Measurements from ENCODE around the gene SPINT3.

SPINT3 gene

DNA sequence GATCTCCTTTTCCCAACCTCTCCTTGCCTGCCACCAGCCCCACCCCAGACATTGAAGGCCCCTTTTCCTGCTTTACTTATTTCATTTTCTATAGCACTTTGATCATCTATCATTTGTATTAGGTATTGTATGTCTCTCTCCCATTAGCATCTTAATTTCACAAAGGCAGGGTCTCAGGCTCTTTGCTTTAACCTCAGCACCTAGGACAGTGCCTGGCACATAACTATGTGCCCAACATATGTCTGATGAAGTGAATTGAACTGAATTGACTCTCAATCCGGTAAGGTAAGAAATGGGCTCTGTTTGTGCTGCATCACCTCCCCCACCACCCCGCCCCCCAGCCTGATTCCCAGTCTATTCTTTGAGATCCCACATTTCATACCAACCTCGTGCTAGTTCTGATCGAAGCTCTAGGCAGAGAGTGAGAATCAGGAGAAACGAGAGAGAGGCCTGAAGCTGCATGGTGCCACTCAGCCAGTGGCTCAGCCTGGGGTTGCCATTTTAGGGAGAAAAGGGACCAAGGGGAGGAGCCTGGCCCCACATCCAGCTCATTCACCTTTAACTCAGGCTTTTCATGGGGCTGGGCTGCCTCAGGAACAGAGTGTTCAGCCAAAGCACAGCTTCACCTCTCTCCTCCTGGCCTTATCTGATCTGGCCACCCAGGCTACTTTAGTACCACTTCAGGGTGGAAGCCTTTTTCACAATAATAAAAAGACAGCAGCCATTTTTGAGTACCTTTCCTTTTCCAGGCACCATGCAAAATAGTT lies at the start of gene SPINT3:
TSS of gene SPINT3 (minus strand) at position 476 of the 767 bp plus-strand sequence. CDS start at position 462, 14 bp downstream.
- DNase-seq: no peak

DNA sequence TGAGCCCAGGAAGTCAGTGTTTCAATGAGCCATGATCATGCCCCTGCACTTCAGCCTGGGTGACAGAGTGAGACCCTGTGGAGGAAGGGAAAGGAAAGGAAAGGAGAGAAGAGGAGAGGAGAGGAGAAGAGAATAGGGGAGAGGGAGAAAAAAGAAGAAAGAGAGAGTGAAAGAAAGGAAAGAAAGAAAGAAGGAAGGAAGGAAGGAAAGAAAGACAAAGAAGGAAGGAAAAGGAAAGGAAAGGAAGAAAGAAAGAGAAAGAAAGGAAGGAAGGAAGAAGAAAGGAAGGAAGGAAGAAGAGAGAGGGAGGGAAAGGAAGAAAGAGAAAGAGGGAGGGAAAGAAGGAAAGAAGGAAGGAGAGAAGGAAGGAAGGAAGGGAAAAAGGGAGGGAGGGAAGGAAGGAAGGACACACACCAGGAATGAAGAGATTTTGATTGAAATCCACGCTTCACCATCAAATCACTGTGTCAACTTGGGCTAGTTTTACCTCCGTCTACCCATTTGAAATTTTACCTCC lies 49.4 kb upstream of the SPINT3 start:
- DNase-seq: no peak

GRCh38 chr20:45555198-45555597 lies 39.8 kb upstream of the SPINT3 start:
- no peak for DNase-seq

DNA sequence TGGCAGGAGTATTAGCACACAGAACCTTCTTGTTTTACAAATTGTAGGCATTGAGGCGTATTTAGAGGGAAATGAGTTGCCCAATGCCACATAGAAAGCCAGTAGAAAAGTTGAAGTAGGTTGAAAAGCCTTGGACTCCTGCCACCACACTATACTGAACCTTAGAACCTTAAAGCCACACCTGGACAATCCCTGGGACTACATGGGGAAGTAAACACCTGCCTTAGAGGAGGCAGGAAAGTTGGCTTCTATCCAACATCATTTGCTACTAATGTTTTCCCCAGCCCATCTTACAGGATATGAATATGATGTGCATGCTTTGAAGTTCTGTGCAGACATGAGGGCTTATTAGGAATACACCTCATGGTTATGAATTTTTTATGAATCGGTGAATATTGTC lies 37.0 kb upstream of the SPINT3 start:
- DNase-seq: no peak

DNA sequence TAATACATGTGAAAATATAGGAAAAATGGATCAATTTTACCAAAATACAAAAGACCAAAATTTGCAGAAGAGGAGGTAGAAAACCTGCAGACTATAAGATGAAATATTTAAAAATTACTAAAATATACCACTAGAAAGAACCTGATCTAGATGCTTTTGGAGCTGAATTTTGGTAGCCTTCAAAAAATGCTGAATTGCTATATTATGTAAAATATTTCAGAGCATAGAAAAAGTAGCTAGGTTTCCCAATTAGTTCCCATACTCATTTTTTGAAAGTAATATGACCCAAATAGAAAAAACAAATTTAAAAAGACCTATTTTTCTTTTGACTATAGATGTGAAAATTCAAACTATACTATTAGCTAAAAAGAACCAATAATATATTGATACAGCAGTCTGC lies 35.3 kb upstream of the SPINT3 start:
- DNase-seq: no peak

DNA sequence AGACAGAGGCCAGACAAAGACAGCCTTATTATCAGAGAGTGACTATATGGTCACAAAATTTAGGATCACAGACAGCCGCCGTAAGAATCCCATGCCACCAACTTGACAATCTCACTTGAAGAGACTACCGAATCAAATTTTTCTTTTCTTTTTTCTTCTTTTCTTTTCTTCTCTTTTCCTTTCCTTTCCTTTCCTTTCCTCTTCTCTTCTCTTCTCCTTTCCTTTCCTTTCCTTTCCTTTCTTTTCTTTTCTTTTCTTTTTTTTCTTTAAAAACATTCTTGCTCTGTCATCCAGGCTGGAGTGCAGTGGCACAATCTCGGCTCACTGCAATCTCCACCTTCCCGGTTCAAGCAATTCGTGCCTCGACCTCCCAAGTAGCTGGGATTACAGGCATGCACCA lies 33.0 kb upstream of the SPINT3 start:
- no peak for DNase-seq

GRCh38 chr20:45547206-45547770 lies 31.9 kb upstream of the SPINT3 start, which contains the start of gene EPPIN:
Gene EPPIN, minus strand, starts transcription at chr20:45547401. Its CDS starts 44 bp downstream, at chr20:45547357.
- no peak for DNase-seq

GRCh38 chr20:45545754-45546453 lies 30.5 kb upstream of the SPINT3 start:
- no peak for DNase-seq

- DNase-seq: no peak
Measured at GRCh38 chr20:45545351-45545750, 29.9 kb upstream of the SPINT3 start.

DNA sequence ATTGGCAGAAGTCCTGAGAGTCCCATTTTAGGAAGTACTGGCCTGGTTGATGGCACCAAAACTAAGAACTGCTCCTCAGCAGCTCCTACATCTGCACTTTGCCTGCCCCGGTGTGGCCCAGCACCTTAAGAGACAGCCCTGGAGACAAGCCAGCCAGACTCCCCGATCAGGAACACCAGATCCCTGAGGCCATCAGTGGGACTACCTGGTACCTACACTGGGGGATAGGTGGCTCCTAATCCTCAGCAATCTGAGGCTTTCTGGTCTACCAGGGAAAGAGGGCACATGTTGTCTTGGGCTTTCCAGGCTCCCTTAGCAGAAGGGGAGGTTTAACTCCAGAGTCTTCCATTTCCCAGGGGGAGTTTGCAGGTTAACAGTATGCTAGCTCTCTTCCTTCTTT lies 24.0 kb upstream of the SPINT3 start, which contains the start of gene WFDC6:
TSS of gene WFDC6 (minus strand) at position 101 of the 400 bp plus-strand sequence. CDS start at position 26, 75 bp downstream.
- DNase-seq: no peak

DNA sequence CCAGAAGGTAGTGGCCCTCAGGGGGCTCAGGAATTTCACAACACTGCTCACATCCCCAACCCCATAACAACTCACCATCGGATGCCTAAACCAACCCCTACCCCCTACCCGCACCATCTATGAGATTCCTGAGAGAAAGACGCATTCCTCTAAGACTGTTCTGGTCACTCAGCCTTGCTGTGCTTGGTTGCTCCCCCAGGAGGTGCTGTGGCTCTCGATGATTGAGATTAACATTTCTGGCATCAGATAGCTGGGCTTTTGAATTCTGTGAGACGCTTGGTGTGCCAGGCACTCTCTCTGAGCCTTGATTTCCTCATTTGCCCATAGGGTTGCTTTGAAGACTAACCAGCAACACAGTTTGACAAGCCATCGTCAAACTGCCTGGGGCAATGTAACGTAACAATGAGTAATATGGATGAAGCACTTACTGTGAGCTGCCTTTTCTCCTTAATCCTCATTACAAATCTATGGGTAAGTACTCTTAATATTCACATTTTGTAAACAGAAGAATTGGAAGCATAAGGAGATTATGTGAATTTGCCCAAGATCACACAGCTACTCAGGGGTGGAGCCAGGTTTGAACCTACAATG lies 22.9 kb upstream of the SPINT3 start:
- DNase-seq: no peak

GRCh38 chr20:45527294-45527693 lies 11.9 kb upstream of the SPINT3 start:
- DNase-seq: no peak

GRCh38 chr20:45523821-45524220 lies 8.4 kb upstream of the SPINT3 start:
- DNase-seq: no peak

- no peak for DNase-seq
Measured at GRCh38 chr20:45518282-45518681, 2.9 kb upstream of the SPINT3 start.

- DNase-seq: no peak
Measured at GRCh38 chr20:45510242-45510862, 5.1 kb downstream of the SPINT3 start.

GRCh38 chr20:45509091-45509490 lies 6.3 kb downstream of the SPINT3 start:
- DNase-seq: no peak

GRCh38 chr20:45508068-45508886 lies 7.1 kb downstream of the SPINT3 start:
- no peak for DNase-seq

- DNase-seq: no peak
Measured at GRCh38 chr20:45507011-45507820, 8.2 kb downstream of the SPINT3 start.

DNA sequence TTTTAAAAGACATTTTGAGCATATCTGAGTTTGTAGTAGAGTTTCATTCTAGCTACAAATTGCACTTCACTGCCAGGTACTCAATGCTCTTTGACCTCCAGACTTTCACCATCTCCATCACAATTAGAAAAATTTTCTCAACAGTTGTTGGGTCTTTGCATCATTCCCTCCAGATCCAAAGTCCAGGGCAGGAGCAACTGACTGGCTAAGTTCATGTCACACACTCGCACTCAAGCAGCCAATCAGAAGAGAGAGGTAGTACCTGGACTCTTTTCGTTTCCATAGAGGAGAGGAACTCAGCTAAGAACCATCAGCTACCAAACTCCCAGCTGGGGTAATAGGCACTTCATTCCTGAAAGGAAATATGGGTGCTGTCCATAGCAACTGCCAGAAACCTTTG lies 9.0 kb downstream of the SPINT3 start:
- no peak for DNase-seq

GRCh38 chr20:45503403-45503802 lies 12.0 kb downstream of the SPINT3 start:
- no peak for DNase-seq

- no peak for DNase-seq
Measured at GRCh38 chr20:45502561-45502960, 12.9 kb downstream of the SPINT3 start.
